Stomach (tissue), 4 donors: ENCODE data around the gene BTG4.

ENCODE experiments used
- CTCF ChIP-seq, 7 experiments: fragments of 450-650 bp in 4 of 7; fragments of 200-600 bp in 3 of 7; sonication (generic) in 3 of 7; IDR thresholded peaks; one replicate each; pipeline ENCODE4 v1.5.1; 2016 to 2019; ENCODE audit warnings: antibody characterized with exemption in 7 of 7, control low read depth in 2 of 7, mild to moderate bottlenecking in 1 of 7
- POLR2A ChIP-seq, 4 donors: fragments of 450-650 bp; IDR thresholded peaks; one replicate each; pipeline ENCODE4 v1.6.1; 2016; ENCODE audit warnings: antibody characterized with exemption in 4 of 4, control low read depth in 2 of 4, mild to moderate bottlenecking in 1 of 4, moderate library complexity in 1 of 4
- POLR2AphosphoS5 ChIP-seq, 3 donors: sonication (generic); formaldehyde crosslinking; IDR thresholded peaks; one replicate each; pipeline ENCODE4 v1.6.1; 2016; ENCODE audit warnings: antibody characterized with exemption in 3 of 3

- TF ChIP-seq POLR2AphosphoS5 (IDR thresholded peaks at IDR 0.05) (no peak), POLR2A (IDR thresholded peaks at IDR 0.05) (no peak), CTCF (IDR thresholded peaks at IDR 0.05) (no peak)
Observed at GRCh38 chr11:111528557-111528956, 16.4 kb upstream of the BTG4 start.
